NCI-H748 (cell line): ENCODE measurements around the gene CMAS.
A peak's percentile ranks its signal among the peaks of the same experiment; 100 is the strongest.
"Not testable (repeated sequence)": the region's sequence is repeated elsewhere in the genome, so short reads cannot be mapped to it uniquely, and the experiment has no call there.

ENCODE experiments used
- DNase-seq: peaks from one replicate; lab custom pipeline; 2025; ENCODE audit not compliant: unreplicated experiment; lab: John Stamatoyannopoulos, UW

Gene CMAS

DNA sequence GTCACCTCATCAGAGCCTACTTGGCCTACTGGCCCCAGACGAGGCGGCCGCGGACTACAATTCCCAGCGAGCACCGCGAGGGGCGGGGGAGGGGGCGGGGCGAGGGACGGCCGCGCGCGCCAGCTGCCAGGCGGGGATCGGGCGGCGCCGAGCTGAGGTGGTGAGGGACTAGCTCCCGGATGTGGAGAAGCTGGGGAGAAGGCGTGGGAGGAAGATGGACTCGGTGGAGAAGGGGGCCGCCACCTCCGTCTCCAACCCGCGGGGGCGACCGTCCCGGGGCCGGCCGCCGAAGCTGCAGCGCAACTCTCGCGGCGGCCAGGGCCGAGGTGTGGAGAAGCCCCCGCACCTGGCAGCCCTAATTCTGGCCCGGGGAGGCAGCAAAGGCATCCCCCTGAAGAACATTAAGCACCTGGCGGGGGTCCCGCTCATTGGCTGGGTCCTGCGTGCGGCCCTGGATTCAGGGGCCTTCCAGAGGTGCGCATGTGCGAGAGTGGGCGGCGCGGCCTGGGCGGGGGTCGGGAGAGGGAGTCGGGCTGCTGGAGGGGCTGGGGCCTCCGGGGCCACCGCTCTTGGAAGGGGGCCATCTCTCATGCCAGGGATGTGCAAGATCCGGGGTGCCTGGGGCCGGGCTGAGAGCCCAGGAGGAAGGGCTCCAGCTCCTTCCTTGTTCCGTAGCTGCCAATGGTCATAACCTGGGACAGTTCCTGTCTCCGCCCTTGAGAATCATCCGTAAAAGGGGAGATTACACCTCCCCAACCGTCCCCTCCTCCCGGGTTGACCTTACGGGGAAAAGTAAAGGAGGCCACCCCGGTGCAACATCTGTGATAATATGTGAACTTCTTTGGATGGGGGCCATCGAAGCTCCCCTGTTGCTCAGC is at the start of gene CMAS:
CMAS (plus strand) TSS at position 129 of the 878 bp plus-strand sequence; CDS start at position 215, 86 bp downstream.
- peak; percentile 81 for DNase-seq

DNA sequence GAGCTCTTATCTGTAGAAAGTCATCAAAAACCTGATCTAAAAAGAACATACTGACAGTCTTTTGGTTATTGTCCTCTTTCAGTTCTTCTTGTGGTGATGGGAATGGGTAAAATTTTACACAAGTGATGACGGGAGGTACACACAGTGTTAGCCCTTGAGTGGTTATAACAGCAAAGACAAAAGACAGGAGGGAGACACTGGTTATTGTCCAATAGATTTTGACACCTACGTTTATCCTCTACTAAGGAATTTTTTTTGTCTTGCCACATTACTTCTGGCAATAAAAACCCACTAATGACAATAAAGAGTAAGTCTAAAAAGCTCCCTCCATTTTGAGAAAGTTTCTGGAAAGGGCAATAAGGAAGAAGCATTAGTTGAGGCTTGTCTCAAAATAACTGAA is 47.7 kb upstream of the CMAS start:
- DNase-seq = no peak

DNA sequence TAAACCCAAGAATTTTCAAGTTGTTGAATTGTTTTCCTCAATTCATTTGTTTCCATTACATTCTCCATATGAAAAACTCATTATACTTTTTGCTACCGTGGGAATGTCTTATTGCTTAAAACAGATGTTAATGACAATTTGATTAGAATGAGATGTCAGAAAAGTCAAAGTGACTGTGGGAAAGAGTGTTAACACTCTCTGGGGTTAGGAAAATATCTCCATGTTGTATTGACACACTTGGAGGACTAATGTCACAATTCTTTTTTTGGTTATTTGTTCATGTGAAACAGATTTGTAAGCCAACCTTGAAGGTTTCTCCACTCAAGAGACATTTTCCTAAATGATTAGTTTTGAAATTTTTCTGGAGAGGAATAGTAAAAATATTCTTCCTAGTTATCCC is 47.2 kb upstream of the CMAS start:
- no peak for DNase-seq

DNA sequence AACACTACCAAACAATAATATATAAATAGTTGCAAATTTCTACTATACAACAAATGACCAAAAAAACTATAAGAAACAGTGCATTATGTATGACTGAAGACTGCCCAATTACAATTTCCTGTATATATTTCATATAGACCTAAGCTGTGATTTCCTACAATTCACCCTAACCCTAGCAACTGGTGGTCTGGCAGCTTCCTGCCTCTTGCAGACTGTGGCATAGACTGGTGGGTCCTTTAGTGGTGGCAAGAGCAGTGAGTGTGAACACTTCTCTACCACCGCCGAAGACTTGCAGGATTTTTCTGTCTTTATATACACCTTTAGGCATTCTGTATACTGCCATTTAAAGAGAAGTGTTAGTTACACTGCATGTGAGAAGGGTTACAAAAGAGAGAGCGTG is 43.6 kb upstream of the CMAS start:
- DNase-seq = no peak

DNA sequence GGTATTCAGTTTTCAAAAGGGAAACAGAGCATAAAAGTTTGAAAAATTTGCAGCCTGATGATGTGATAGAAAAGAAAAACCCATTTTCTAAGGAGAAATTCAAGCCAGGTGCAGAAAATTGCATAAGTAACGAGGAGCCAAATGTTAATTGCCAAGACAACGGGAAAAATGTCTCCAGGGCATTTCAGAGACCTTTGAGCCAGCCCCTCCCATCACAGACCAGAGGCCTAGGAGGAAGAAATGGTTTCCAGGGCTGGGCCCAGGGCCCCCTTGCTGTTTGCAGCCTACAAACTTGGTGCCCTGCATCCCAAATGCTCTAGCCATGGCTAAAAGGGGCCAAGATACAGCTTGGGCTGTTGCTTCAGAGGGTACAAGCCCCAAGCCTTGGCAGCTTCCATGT is 38.2 kb upstream of the CMAS start:
- DNase-seq = not testable (repeated sequence)

DNA sequence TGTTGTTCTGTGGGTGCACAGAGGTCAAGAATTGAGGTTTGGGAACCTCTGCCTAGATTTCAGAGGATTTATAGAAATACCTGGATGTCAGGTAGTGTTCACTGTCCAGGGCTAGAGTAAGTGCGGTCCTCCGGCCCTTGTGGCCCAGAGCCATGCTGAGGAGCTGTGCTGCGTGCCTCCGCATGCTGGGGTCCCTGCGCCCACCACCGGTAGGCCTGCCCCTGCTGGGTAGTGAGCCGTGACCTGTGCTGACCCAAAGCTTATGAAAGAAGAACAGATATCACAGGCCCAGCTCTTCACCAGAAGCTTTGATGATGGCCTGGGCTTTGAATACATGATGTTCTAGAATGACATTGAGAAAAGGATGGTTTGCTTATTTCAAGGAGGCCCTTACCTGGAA is 37.8 kb upstream of the CMAS start:
- DNase-seq = no peak

DNA sequence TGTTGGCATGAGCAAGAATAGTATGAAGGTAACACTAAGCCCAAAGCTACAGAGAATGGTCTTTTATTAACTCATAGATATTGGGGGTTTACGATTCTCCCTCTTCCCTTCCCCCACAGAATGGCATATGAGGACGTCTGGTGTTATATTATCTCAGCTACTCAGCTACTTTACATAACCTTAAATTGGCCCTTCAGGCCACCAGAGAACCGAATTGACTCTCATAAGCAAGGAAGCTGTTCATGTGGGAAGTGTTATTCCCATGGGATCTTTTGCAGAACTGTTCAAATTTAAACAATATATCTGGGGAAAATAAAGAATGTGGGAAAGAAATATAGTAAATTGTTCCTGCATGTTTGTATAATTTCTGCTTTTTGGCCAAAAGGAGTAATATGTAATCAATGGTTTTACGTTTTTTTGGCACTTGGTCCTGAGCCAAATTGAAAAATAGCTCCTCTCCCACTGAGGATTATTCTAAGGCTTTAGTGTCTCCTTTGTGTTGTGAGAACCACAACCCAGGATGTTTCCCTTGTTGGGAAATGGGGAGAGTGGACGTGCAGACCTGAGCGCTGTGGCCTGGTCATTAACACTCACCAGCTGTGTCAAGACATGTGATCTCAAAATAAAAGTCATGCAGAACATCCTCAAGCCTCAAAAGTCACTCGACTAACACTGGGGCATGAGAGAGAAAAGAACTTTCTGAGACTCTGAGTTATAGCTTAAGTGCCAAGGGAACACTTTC is 31.8 kb upstream of the CMAS start:
- DNase-seq = no peak

DNA sequence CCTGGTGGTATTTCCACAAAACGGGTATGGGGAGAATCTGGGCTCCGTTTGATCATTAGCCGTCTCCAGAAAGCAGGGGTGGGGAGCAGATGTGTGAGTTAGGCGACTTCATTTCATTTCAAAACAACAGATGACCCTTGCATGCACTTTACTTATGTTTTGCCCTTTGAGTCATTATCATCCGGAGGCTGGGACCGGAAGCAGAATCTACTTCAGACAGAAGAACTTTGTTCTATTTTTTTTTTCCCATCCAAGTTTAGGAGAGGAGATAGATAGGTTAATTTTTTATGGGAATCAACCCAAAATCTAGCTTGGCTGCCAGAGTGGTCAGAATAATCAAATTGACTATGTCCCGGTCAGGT is 31.3 kb upstream of the CMAS start:
- no peak for DNase-seq

DNA sequence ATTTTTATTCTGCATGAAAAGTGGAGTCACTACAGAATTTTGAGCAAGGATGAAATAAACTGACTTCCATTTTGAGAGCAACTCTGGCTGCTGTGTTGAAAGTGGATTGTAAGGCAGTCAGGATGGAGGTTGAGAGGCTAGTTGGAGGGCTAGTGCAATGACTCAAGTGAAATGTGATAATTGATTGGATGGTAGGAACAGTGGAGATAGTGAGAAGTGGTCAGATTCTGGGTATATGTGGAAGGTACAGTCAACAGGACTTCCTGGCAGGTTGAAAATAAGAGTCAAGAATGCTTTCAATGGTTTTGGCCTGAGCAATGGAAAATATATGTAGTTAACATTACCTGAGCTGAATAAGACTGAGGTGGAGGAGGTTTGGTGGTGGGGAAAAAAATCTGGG is 29.0 kb upstream of the CMAS start:
- no peak for DNase-seq

DNA sequence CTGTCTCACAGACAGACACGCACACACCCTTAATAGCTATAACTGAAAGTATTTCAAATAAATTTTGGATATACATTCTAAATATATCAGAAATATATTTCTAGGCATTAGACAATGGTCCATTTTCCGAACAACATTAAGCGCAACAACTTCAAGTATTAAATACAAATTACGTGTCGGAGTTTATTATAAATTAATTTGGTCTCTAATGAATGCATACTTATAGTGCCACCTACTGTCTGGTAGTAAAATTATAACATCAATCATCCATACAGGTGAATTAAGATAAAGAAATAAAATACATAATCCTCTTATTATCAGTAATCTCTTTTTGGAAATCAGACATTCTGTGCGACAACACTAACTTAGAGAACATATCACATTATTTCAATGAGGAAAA is 27.2 kb upstream of the CMAS start:
- no peak for DNase-seq

DNA sequence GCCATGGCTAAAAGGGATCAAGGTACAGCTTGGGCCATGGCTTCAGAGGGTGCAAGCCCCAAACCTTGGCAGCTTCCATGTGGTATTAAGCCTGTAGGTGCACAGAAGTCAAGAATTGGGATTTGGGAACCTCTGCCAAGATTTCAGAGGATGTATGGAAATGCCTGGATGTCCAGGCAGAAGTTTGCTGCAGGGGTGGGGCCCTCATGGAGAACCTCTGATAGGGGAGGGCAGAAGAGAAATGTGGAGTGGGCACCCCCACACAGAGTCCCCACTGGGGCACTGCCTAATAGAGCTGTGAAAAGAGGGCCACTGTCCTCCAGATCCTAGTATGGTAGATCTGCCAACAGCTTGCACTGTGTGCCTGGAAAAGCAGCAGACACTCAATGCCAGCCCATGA is 22.5 kb upstream of the CMAS start:
- DNase-seq = not testable (repeated sequence)

DNA sequence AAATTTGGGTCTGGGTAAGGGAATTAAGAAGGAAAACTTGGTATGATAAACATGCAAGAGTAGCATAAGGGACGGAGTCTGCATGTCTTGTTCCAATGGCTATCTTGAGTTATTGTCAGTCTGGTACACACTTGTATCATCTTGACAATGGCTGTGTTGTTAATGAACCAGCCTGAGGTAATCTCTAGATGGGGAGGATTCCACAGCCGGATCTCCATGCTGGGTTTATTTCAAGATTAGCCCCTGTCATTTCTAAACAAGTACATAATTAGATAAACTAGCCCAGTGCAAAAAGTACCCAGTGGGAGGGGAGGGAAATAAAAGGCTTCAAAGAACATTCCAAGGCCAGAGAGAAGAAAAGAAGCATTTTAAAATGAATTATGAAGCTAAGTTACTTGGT is 16.5 kb upstream of the CMAS start:
- no peak for DNase-seq

DNA sequence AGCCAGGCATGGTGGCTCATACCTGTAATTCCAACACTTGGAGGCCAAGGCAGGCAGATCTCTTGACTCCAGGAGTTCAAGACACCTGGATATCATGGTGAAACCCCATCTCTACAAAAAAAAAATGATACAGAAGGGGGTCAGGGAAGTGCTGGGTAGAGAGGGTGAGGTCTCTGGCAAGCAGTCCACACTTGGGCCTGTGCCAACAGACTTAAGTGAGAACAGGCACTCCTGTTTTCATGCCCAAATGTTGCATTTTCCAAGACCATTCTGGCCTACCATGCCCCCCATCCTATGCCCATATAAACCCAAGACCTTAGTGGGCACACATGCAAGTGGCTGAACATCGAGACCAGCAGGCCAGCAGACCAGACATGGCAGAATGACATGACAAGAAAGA is 16.0 kb upstream of the CMAS start:
- DNase-seq = no peak

DNA sequence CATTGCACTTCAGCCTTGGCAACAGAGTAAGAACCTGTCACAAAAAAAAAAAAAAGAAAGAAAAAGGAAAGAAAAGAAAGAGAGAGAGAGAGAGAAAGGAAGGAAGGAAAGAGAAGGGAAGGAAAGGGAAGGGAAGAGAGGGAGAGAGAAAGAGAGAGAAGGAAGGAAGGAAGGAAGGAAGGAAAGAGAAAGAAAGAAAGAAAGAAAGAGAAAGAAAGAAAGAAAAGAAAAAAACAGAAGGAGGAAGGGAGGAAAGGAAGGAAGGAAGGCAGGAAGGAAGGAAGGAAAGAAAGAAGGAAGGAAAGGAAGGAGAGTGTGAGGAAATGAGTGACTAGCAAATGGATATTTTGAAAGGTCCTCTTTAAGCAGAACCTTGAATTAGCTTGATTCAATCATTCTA is 13.3 kb upstream of the CMAS start:
- DNase-seq = no peak

DNA sequence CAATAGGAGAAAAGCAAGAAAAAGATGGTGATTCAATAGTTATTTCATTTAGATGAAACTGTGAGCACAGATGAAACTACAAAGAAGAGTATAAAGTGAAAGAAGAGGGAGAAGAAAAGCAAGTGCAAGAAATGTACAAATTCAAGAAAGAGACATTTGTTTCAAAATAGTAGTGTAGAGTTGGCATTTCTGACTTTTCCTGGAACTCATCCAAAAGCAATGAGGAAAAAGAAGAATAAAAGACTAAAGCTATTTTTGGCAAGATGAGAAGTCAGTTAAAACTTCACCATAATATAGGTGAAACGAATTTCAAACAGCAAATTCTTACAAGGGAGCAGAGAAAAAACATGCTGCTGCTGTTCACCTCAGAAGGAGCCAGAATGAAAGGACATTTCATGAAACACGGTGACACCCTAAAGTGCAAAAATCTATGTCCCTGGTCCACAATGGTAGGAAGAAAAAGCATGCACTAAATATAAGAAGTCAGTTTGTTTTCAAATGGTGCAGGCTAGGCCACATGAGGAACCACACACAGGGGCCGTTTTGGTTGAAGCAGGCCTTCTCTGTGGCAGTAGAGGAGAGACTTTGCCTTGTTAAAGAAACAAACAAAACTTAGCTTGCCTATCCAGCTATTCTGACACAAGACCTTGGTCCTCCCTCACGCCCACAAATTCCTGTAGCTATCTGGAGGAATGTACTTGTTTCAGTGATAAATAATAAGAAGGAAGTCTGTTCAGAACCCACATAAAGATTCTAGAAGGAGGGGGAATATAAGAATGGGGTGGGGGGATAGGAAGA is 11.1 kb upstream of the CMAS start:
- DNase-seq = no peak

DNA sequence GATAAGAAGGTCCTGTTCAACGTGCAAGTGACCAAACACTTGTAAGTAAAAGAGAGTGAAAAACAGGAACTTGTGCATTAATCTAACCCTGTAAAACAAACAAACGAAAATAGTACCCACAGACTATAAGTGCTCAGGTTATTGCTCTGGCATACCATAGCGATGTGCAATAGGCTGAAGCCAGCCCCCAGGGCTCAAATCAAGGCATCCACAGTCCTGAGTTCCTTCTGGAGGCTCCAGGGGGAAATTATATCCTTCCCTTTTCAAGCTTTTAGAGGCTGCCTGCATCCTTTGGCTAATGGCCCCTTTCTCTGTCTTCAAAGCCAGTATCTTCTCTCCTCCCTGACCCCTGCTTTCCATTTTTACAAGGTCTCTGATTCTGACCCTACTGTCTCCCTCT is 8.1 kb upstream of the CMAS start:
- no peak for DNase-seq

DNA sequence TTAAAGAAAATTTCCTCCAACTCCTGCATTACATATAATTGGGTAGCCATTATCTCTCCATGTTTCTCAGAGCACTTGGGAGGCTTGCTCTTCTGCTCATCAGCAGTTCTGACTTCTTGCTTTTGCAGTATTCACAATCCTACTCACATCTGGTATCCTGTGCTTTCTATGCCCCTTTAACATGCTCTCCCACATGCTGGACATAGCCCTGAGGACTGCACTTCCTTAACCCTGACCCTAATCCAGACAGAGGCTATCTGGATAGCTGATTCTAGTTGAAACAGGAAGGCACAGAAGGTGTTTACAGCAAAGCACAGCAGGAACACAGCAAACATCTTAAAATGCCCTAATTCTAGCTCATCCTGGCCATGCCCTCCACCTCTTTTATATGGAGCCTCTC is 7.3 kb upstream of the CMAS start:
- no peak for DNase-seq

DNA sequence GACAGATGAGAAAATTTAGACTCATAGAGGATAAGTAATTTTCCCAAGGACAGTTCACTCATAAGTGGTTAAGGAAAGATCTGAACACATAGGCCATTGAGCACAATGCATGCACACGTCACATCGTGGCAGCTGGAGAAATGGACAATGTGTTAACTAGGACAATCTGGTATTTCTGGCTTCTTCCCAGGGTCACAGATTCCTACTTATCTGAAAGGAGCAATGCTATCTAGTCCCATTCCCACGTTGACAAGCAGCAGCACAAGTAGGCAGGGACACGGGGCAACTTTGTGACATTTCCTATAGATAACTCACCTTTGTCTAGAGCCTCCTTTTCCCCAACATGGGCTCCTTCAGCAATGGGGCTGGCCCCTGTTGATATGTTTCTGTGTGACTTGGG is 6.7 kb upstream of the CMAS start:
- no peak for DNase-seq

DNA sequence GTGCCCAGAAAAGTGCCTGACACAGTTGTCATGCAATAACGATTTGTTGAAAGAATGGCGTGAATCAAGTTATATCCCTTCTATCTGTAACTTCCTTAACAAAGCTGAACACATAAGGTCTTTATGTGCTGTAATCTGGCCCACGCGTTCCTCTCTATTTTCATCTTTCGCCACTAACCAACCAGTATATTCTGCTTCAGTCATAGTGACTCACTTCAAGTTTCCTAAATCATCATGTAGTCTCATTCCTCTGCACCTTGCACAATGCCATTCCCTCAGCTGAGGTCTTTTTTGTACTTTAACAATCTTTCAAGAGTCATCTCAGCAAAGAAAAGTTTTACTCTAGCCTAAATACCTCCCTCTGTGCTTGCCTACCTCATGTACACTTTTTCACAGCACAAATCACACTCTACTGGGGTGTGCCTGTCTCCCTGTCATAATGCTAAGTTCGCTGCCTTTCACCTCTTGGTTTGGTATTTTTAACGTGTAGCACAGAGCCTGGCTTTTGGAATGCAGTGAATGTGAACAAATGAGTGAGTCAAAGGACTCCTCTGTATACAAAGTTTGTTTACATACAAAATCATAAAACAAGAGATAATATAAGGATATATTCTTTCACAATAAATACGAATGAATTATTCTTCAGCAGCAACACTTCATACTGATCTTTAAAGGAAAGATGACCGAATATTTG is 2.9 kb upstream of the CMAS start:
- no peak for DNase-seq

DNA sequence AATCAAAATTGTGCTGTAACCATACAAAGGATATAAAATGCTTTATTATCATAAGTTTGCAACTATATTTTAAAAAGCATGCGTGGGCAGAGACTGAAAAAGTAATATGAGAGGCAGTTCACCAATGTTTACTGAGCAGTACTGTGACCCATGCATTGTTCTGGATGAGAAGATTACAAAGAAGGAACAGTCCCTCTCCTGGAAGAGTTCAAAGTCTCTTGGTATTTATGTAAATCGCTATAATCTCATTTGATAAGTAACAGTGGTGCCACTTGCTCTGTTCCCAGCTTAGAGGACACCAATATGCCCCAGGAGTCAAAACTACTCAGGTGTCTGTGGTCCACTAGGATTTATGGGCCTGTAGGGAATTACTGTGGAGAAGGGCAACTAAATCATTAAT is 2.1 kb upstream of the CMAS start:
- DNase-seq = no peak

DNA sequence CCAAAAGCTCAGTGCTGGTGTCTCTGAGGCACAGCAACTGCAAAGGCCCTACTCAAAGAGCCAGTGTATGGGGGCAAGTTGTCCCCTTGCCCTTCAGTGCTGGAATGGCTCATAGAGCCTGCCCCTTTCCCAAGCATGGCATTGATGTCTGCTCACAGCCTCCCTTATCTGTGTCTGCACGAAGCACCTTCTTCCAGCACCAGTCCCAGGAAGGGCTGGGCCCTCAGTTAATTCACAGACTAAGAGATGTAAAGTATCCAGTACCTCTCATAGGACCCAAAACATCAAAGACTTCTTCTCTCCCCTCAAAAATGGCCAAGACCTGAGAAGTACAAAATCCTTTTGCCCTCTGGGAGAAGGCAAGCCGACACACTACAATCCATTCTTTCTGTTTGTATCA is 1.6 kb upstream of the CMAS start:
- DNase-seq = no peak
